ENCODE measurements around the gene CFAP70. TPM values are rescaled to one million over a fixed set of nuclear protein-coding genes. Genes with fewer than 3 reads are reported as not detected.

The CFAP70 gene
- total RNA-seq, 1 experiment from 2014 or later: 0.24 TPM

DNA sequence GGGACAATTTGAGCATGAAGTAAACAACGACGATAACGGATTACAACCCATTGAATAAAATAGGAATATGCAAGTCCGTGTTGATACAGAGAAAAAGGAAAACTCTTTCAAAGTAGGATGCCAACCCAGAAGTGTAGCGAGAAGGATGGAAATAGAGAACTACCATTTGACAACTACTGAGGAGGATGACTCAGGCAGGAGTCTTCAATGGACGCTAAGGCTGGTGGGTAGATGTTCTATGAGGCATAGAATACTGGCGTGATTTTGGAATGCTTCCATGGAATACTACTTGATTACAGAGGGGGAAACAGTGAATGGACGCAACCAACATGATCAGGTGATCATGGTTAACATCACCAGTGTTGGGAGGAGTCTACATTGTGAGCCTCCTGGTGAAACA is 828 bp upstream of the CFAP70 start:
- H2AFZ ChIP-seq (ENCODE audit: low read length): no peak overlapping the region
- no CpG with 5 or more reads among the region's 8 CpGs for WGBS (ENCODE audit: extremely low coverage, insufficient read length, low lambda C conversion rate)
- no peak overlapping the region for H3K27ac Mint-ChIP-seq

More for the DNA sequence above, 828 bp upstream of the CFAP70 start:
- Histone ChIP-seq H4K5ac (ENCODE audit: insufficient read length, low read depth, low read length) (no peak overlapping the region), H3K23me2 (ENCODE audit: insufficient read length, low read depth, low read length, poor library complexity, severe bottlenecking) (peaks cover 5% of the 10 kb centered on the region), H3K4me2 (ENCODE audit: insufficient read depth, insufficient read length, low read length) (no peak overlapping the region), H2BK12ac (ENCODE audit: insufficient read length, low read depth, low read length) (no peak overlapping the region), H3K18ac (ENCODE audit: insufficient read length, low read depth, low read length) (no peak overlapping the region), H4K20me1 (ENCODE audit: control insufficient read depth, insufficient read depth, insufficient read length) (no peaks in the 10 kb centered on the region), H3K4ac (ENCODE audit: low read depth, low read length) (no peak overlapping the region), H3K23ac (ENCODE audit: insufficient read length, low read depth, low read length) (no peak overlapping the region), H3K79me1 (ENCODE audit: insufficient read depth, low read depth, low read length, poor library complexity, severe bottlenecking) (no peaks in the 10 kb centered on the region), H4K91ac (ENCODE audit: insufficient read length, low read depth, low read length) (no peak overlapping the region), H3K79me2 (ENCODE audit: insufficient read depth, low read length) (no peaks in the 10 kb centered on the region), H3K14ac (ENCODE audit: insufficient read depth, low read length) (no peak overlapping the region), H3K27me3 (ENCODE audit: insufficient read depth, low read length) (no peaks in the 10 kb centered on the region), H3K9me3 (ENCODE audit: control insufficient read depth, low read depth, low read length) (no peaks in the 10 kb centered on the region), H2BK120ac (ENCODE audit: low read depth, low read length, poor library complexity, severe bottlenecking) (no peak overlapping the region), H4K8ac (replicated peaks; ENCODE audit: insufficient read length, low read depth, low read length) (no peak overlapping the region), H2AK5ac (ENCODE audit: insufficient read length, low read length) (no peak overlapping the region), H3K4me1 (ENCODE audit: insufficient read depth, low read length) (no peaks in the 10 kb centered on the region), H3K27ac (ENCODE audit: insufficient read length, low read depth, low read length) (no peak overlapping the region), H3K56ac (ENCODE audit: insufficient read length, low read depth, low read length) (no peak overlapping the region), H3T11ph (ENCODE audit: low read length) (no peak overlapping the region), H2BK20ac (ENCODE audit: low read depth, low read length, poor library complexity, severe bottlenecking) (no peak overlapping the region), H2BK5ac (ENCODE audit: insufficient read length, low read length) (no peak overlapping the region), H2BK15ac (ENCODE audit: low read depth, low read length) (no peak overlapping the region), H3K9ac (ENCODE audit: extremely low read depth, insufficient read length, low read length) (no peak overlapping the region)
- Mint-ChIP-seq H3K36me3 (ENCODE audit: insufficient read depth in 1 of 3, low read depth in 3 of 3) (no peaks in the 10 kb centered on the region; a peak in 1 of 7 replicates), H3K4me3 (peak overlapping the region in 1 of 2 experiments; percentile 98; a peak in 2 of 5 replicates), H3K27me3 (ENCODE audit: low read depth) (peaks cover 11% of the 10 kb centered on the region), H3K4me1 (peaks cover 8 to 13% of the 10 kb centered on the region in 2 experiments), H3K9me3 (peaks cover 0 to 2% of the 10 kb centered on the region in 2 experiments; a peak in 1 of 5 replicates)
- DNase-seq: no peak
- TF ChIP-seq, protein P1, sequence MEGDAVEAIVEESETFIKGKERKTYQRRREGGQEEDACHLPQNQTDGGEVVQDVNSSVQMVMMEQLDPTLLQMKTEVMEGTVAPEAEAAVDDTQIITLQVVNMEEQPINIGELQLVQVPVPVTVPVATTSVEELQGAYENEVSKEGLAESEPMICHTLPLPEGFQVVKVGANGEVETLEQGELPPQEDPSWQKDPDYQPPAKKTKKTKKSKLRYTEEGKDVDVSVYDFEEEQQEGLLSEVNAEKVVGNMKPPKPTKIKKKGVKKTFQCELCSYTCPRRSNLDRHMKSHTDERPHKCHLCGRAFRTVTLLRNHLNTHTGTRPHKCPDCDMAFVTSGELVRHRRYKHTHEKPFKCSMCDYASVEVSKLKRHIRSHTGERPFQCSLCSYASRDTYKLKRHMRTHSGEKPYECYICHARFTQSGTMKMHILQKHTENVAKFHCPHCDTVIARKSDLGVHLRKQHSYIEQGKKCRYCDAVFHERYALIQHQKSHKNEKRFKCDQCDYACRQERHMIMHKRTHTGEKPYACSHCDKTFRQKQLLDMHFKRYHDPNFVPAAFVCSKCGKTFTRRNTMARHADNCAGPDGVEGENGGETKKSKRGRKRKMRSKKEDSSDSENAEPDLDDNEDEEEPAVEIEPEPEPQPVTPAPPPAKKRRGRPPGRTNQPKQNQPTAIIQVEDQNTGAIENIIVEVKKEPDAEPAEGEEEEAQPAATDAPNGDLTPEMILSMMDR (conservative IDR thresholded peaks at IDR 0.05): no peak

All from H9 (cell line).